Nephron (organoid): ENCODE measurements around the gene RAPGEF4.

Experiments
- H3K27ac Mint-ChIP-seq, 3 experiments: 2 replicates each; pipeline ENCODE4 v1.8.0; 2020; ENCODE audit warnings: mixed read lengths in 3 of 3, mild to moderate bottlenecking in 2 of 3, moderate library complexity in 1 of 3
- H3K27me3 Mint-ChIP-seq: 2 replicates; pipeline ENCODE4 v1.8.0; 2021; ENCODE audit warnings: low read depth, mild to moderate bottlenecking, moderate library complexity, mixed read lengths
- H3K36me3 Mint-ChIP-seq: 2 replicates; pipeline ENCODE4 v1.8.0; 2020; ENCODE audit warnings: low read depth, mixed read lengths
- H3K4me1 Mint-ChIP-seq: 2 replicates; pipeline ENCODE4 v1.8.0; 2020; ENCODE audit warnings: mixed read lengths
- H3K4me3 Mint-ChIP-seq, 3 experiments: 2 replicates each; pipeline ENCODE4 v1.8.0; 2020; ENCODE audit warnings: mild to moderate bottlenecking in 3 of 3, mixed read lengths in 3 of 3, moderate library complexity in 2 of 3
- H3K9me3 Mint-ChIP-seq: 2 replicates; pipeline ENCODE4 v1.8.0; 2020; ENCODE audit warnings: mixed read lengths
- TF ChIP-seq, protein P1 (sequence below), 3 experiments: fragments of 200-600 bp; sonication (generic); IDR thresholded peaks; one replicate each; pipeline ENCODE4 v1.5.0; 2021; ENCODE audit warnings: antibody characterized with exemption in 3 of 3; ENCODE audit not compliant: unreplicated experiment in 3 of 3

RAPGEF4 gene

GRCh38 chr2:172864182-172864581 is 128.5 kb downstream of the RAPGEF4 start:
- Mint-ChIP-seq H3K27me3 (peaks cover 3% of the 10 kb centered on the region), H3K9me3 (no peaks in the 10 kb centered on the region), H3K4me1 (peaks cover 27% of the 10 kb centered on the region), H3K4me3 (no peak overlapping the region), H3K36me3 (no peaks in the 10 kb centered on the region), H3K27ac (peak overlapping the region in 1 of 3 experiments; percentile 4)
- TF ChIP-seq, protein P1, sequence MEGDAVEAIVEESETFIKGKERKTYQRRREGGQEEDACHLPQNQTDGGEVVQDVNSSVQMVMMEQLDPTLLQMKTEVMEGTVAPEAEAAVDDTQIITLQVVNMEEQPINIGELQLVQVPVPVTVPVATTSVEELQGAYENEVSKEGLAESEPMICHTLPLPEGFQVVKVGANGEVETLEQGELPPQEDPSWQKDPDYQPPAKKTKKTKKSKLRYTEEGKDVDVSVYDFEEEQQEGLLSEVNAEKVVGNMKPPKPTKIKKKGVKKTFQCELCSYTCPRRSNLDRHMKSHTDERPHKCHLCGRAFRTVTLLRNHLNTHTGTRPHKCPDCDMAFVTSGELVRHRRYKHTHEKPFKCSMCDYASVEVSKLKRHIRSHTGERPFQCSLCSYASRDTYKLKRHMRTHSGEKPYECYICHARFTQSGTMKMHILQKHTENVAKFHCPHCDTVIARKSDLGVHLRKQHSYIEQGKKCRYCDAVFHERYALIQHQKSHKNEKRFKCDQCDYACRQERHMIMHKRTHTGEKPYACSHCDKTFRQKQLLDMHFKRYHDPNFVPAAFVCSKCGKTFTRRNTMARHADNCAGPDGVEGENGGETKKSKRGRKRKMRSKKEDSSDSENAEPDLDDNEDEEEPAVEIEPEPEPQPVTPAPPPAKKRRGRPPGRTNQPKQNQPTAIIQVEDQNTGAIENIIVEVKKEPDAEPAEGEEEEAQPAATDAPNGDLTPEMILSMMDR (IDR thresholded peaks at IDR 0.05; ENCODE audit: unreplicated experiment in 3 of 3) = peak; percentile 25 to 37 (median 30)

DNA sequence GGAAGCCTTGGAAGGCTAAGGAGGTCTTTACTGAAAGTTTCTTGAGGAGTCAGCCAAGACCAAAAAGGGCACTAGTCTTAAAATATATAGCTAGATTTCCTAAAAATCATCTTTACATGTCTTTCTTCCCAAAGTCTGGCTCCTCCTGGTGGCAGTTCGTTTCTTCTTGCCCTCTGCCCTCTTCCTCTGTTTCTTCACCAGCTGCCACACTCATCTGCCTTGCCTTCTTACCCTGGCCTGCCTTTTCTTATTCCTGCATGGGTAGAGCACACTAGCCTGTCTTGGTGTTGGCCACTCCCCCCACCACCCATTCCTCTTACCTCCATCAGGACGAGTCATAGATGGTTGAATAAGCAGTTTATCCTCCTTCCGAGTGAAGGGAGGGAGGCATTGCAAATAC is 129.8 kb downstream of the RAPGEF4 start:
- Mint-ChIP-seq H3K36me3 (no peaks in the 10 kb centered on the region), H3K9me3 (no peaks in the 10 kb centered on the region), H3K4me3 (no peak overlapping the region), H3K27me3 (peaks cover 3% of the 10 kb centered on the region), H3K27ac (no peak overlapping the region), H3K4me1 (peaks cover 14% of the 10 kb centered on the region)
- TF ChIP-seq, protein P1 (IDR thresholded peaks at IDR 0.05; ENCODE audit: unreplicated experiment in 3 of 3) = no peak

DNA sequence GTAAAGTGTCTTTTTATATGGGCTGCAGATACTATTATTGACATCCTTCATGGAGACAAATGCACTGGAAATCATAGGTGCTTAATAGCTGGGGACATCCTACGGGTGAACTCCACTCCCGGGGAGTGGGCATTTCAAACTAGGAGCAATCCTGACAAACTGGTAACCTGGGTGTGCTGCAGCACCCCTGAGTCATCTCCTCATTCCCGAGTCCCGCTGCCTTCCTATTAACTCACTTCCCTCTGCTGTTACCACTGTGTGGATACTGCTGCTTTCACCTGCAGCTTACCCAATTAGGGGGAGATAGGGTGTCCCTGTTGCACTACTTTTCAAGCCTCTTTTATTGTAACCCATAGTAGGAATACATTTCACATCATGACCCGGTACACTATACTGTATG is 134.2 kb downstream of the RAPGEF4 start:
- Mint-ChIP-seq H3K9me3 (peaks cover 5% of the 10 kb centered on the region), H3K27me3 (no peaks in the 10 kb centered on the region), H3K36me3 (no peaks in the 10 kb centered on the region), H3K4me1 (no peaks in the 10 kb centered on the region), H3K4me3 (no peak overlapping the region), H3K27ac (no peak overlapping the region)
- TF ChIP-seq, protein P1 (IDR thresholded peaks at IDR 0.05; ENCODE audit: unreplicated experiment in 3 of 3) = no peak

- no peaks in the 10 kb centered on the region for H3K36me3 Mint-ChIP-seq
- H3K27ac Mint-ChIP-seq = no peak overlapping the region
- H3K9me3 Mint-ChIP-seq = peaks cover 6% of the 10 kb centered on the region
- H3K4me3 Mint-ChIP-seq = no peak overlapping the region
- TF ChIP-seq, protein P1 (IDR thresholded peaks at IDR 0.05; ENCODE audit: unreplicated experiment in 3 of 3) = no peak
- H3K4me1 Mint-ChIP-seq = no peaks in the 10 kb centered on the region
- H3K27me3 Mint-ChIP-seq = no peaks in the 10 kb centered on the region
Observed at GRCh38 chr2:172870396-172870795, 134.8 kb downstream of the RAPGEF4 start.

DNA sequence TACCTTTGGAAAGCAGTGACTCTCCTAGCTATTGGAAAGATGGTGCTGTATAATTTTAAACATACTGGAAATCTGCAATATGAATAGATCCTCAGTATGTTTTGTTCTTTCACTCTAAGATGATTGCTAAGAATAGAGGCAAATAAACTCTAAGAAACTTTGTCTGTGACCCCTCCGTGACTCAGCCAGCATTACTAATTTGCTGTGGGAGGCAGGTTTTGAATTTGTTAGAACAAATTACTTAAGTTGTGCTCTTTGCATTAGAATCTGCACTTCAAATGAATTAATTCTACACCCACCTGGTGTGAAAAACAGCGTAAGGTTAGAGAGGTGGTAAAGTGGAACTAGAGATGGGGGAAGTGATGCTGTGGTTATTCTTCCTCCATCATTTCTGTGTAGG is 142.2 kb downstream of the RAPGEF4 start:
- no peak overlapping the region for H3K4me3 Mint-ChIP-seq
- no peaks in the 10 kb centered on the region for H3K36me3 Mint-ChIP-seq
- TF ChIP-seq, protein P1 (IDR thresholded peaks at IDR 0.05; ENCODE audit: unreplicated experiment in 3 of 3) = no peak
- peaks cover 14% of the 10 kb centered on the region for H3K4me1 Mint-ChIP-seq
- no peak overlapping the region for H3K27ac Mint-ChIP-seq
- no peaks in the 10 kb centered on the region for H3K27me3 Mint-ChIP-seq
- H3K9me3 Mint-ChIP-seq = peaks cover 14% of the 10 kb centered on the region

DNA sequence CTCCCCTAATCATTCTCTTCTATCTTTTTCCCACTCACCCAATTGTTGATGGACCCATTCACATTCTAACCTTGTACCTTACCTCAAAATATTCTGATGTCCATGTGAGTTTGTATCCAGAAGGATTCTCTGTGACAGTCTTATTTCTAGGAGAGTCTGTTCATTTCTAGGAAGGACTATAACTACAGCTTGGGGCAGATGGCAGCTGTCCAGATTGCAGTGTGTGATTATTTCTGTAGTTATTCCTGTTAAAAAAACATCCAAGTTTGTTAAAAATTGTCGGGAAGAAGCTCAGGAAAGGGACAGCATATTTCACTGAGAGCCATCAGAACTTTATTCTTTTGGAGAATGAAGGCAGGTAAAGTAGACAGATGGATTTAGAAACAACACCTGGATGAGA is 142.6 kb downstream of the RAPGEF4 start:
- peaks cover 14% of the 10 kb centered on the region for H3K9me3 Mint-ChIP-seq
- no peaks in the 10 kb centered on the region for H3K27me3 Mint-ChIP-seq
- TF ChIP-seq, protein P1 (IDR thresholded peaks at IDR 0.05; ENCODE audit: unreplicated experiment in 3 of 3) = no peak
- H3K4me3 Mint-ChIP-seq = no peak overlapping the region
- H3K36me3 Mint-ChIP-seq = no peaks in the 10 kb centered on the region
- H3K4me1 Mint-ChIP-seq = peaks cover 14% of the 10 kb centered on the region
- H3K27ac Mint-ChIP-seq = no peak overlapping the region
